CMK (cell line): ENCODE measurements around the gene AVPR2.

Experiments
- DNase-seq: peaks from one replicate; pipeline ENCODE4 v3.0.0-alpha.2; 2010; ENCODE audit warnings: low read depth

AVPR2 gene

DNA sequence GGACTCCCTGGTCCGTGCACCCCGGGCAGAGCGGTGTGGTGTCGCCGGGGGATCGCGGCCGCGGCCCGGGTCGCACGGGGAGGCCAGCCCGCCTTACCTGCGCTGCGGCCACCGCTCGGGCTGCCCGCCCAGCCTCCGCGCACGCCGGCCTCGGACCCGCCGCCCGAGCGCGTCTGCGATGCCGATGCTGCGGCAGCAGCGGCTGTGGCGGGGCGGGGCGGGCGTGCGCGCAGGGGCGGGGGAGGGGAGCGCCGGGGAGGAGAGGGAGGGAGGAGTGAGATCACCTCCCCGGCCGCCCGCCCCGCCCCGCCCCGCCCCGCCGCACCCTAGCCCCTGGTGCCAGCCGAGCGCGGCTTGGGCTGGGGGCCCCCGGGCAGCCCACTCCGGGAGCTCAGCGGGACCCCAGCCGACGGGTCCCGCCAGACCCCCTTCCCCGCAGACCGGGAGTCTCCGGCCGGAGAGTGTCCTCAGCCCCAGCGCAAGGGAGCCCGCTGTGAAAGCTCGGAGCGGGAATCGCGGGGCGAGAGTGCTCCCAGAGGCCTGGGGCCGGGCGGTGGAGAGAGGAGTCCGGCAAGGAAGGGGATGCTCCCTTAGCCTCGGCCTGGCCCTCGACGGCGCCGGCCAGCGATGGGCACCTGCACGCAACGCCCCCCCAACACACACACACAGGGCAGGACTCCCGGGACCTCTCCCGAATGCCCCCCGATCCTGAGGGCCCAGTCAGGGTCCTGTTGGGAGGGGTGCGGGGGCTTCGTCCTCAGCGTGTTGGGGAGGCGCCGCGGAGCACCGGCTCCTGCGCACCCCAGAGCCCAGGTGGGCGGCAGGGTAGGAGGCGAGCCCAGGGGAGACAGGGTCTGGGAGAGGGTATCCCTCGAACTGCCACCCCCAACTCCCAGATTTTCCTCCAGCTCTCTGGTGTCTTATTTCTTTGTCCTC is 18.2 kb upstream of the AVPR2 start, which contains the start of gene L1CAM:
TSS of gene L1CAM (minus strand) at position 206 of the 936 bp plus-strand sequence. CDS start 10,337 bp downstream, outside the sequence.
- DNase-seq, result no peak

DNA sequence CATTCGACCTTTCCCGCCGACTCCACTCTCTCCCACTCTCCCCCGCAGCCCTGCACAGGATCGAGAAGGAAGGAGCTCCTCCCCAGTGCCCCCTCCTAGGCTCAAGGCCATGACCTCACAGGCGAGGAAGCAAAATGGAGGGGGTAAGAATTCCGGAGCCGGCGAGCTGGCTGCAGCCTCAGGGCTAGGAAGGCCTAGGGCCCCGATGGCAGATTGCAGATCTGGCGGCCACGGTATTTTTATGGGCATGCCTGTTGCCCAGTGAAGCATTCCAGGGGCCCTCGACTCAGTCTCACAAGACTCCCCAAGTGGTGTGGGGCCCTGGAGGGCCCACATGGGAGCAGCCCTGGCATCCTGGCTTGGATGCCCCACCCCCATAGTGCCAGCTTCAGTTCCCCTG is 17.6 kb upstream of the AVPR2 start:
- no peak for DNase-seq

DNA sequence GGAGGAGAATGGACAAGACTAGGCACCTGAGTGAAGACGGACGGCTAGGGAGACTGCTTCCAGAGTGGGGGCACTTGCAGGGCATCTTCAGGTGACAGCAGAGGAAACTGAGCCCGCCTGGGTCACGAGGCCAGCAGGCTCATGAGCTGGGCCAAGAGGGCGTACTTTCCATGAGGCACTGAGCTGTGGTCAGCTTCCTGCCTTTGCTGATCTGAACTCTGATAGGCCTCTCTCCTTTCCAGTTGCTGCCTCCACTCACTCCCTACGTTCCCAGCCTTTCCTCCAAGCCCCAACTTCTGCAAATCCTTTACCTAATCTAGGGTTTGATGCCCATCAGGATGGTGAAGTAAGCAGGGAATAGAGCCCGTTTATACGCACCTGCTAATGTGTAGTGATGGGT is 17.1 kb upstream of the AVPR2 start:
- no peak for DNase-seq

DNA sequence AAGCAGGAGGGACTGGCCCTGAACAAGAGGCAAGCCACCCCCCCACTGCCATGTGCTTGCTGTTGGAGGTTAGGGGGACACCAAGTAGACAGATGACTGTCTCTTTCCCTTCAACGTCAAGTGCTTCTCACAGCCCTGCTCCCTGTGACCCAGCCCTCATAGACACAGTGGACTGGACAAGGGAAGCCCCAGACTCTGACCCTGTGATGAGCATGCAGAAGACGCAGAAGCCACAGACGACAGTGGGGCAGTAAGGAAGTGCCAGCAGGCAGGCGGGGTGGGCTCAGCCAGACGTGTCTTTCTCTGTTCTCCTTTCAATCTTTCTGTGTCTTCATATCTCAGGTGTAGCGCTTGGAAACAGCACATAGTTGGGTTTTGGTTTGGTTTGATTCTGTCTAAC is 16.1 kb upstream of the AVPR2 start:
- no peak for DNase-seq

DNA sequence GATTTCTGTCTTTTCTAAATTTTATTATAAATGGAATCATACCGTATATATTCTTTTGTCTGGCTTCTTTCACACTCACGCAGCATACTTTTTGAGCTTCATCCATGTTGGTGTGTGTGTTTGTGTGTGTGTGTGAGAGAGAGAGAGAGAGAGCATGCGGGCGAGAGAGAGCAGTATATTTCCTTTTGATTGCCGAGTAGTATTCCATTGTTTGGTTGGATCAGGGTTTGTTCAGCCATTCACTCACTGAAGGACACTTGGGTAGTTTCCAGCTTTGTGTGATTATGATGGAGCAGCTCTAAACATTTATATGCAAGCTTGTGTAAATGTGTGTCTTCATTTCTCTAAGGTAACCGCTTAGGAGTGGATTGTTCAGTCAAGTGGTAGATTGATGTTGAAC is 15.3 kb upstream of the AVPR2 start:
- DNase-seq, result no peak

DNA sequence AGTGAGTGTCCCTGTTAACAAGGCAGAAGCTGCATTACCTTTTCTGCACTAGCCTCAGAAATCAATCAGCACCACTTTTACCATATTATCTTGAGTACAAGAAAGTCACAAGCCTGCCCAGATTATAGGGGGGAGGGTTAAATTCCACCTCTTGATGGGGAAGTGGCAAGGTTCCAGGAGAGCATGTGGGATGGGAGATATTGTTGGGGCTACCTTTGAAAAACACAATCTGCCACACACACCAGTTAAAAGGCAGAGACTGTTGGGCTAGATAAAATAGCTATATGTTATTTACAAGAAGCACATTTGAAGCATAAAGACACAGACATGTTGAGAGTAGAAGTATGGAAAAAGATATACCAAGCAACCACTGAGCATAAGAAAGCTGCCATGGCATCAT is 6.6 kb upstream of the AVPR2 start:
- DNase-seq, result no peak

DNA sequence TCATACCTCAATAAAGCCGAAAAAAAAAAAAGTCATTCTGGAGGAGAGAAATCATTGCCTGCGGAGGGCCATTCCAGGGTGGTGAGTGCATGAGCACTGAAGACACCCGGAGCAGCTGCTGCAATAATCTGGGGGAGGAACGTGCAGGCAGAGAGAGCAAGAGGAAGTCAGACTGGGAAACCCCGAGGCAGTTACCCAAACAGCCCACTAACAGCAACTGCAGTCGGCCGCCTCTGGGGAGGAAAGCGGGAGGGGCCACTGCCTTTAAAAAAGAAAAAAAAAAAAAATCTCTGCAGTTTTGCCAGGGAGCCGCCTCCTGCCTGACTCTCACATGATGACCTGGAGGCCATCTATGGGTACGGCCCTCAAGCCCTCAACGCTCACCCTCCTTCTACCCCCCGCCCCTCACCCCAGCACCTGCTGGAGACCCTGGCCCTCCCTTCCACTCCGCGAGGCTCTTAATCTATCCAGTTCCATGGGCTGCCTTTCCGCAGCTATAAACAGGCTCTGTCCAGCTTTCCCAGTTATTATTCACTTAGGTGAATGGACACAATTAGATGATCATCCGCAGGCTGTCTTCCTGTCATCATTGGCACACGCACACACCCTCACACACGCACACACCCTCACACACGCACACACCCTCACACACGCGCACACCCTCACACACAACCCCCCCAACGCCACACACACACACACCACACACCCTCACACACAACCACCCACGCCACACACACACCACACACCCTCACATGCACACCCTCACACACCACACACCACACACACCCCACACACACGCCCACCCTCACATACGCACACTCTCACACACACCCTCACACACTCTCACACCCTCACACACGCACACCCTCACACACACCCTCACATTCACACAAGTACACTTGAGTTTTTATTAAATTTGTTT is 3.4 kb upstream of the AVPR2 start:
- DNase-seq, result no peak

DNA sequence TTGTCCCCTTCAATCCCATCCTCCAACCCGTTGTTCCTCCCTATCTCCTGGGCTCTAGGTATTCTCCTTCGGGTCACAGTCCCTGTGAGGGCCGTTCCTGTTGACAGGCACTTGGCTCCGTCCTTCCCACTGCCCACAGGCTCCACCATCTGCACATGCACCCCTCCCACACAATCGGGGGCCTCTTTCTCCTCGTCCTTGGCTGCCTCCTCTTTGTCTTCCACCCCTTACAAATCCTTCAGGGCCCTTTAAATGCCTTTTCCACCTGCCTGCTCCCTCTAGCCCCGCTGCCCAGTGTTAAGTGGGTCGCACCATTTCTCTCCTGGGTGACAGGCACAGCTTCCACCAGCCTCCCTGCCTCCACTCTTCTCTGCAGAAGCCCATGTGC is 2.7 kb upstream of the AVPR2 start:
- no peak for DNase-seq

DNA sequence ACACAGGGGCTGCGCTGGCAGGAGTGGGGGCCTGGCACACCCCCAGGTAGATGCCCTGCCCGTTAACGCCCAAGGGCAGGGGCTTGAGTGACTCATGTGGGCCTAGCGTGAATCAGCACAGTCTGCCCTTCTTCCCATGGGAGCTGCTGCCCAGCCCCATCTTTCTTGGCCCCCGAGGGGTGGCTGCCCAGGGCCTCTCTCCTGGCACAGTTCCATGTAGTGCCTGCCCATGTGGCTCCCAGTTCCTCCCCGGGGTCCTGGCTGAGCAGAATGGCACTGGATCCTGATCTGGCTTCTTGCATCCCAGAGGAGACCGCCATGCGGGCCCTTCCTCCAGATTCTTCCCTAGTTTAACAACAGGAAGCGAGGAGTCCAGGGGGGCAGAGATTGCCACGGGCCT is 2.1 kb upstream of the AVPR2 start:
- DNase-seq, result no peak

DNA sequence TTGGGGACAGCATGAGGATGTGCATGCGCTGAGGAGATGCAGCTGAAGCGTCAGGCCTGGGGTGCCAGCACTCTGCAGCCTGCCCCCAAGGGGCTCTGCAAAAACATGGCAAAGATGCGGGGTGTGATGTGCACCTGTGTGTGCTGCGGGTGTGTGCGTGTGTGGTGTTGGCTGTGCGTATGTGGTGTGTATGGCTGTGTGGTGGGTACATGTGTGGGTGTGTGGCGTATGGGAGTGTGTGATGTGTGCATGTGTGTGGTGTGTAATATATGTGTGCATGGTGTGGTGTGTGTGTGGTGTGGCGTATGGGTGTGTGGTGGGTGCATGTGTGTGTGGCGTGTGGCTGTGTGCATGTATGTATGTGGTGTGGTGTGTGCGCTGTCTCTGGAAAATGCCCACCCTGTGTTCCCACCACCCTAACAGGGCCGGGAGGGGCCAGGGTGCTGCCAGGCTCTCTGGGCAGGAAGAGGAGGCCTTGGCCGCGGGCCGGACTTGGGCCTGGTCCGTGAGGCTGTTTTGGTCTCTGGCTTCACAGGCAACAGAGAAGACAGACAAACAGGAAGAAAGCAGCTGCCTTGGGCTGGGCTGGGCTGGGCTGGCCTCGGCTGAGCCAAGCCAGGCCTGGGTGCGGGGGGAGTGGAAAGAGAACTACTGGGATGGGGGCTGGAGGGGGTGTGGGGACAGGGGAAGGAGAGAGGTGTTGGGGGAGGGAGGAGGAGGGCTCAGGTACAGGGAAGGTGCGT is 1.1 kb upstream of the AVPR2 start:
- no peak for DNase-seq

DNA sequence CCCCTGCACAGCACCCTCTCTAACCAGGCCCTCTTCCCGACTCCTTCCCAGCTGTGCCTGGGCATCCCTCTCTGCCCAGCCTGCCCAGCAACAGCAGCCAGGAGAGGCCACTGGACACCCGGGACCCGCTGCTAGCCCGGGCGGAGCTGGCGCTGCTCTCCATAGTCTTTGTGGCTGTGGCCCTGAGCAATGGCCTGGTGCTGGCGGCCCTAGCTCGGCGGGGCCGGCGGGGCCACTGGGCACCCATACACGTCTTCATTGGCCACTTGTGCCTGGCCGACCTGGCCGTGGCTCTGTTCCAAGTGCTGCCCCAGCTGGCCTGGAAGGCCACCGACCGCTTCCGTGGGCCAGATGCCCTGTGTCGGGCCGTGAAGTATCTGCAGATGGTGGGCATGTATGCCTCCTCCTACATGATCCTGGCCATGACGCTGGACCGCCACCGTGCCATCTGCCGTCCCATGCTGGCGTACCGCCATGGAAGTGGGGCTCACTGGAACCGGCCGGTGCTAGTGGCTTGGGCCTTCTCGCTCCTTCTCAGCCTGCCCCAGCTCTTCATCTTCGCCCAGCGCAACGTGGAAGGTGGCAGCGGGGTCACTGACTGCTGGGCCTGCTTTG is 1.1 kb downstream of the AVPR2 start:
- no peak for DNase-seq

DNA sequence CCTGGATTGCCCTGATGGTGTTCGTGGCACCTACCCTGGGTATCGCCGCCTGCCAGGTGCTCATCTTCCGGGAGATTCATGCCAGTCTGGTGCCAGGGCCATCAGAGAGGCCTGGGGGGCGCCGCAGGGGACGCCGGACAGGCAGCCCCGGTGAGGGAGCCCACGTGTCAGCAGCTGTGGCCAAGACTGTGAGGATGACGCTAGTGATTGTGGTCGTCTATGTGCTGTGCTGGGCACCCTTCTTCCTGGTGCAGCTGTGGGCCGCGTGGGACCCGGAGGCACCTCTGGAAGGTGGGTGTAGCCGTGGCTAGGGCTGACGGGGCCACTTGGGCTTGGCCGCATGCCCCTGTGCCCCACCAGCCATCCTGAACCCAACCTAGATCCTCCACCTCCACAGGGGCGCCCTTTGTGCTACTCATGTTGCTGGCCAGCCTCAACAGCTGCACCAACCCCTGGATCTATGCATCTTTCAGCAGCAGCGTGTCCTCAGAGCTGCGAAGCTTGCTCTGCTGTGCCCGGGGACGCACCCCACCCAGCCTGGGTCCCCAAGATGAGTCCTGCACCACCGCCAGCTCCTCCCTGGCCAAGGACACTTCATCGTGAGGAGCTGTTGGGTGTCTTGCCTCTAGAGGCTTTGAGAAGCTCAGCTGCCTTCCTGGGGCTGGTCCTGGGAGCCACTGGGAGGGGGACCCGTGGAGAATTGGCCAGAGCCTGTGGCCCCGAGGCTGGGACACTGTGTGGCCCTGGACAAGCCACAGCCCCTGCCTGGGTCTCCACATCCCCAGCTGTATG is 1.8 kb downstream of the AVPR2 start:
- no peak for DNase-seq

DNA sequence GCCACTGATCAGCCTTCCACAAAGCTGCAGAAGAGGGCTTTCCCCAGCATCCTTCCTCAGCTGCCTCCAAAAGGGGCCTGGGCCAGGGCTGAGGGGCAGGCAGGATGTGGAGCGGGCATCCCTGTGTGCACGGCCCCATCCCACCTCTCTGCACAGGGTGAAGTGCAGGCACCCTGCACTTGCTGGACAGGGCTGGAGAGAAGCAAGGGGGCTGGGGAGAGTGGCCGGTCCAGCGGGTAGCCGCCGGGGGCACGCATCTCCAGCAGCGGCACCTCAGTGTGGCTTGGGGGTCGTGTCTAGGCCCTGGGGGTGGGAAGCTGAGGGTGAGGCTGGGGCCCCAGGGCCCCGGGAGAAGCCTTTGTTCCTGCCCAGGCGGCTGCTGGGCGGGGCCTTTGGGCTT is 3.0 kb downstream of the AVPR2 start:
- no peak for DNase-seq

DNA sequence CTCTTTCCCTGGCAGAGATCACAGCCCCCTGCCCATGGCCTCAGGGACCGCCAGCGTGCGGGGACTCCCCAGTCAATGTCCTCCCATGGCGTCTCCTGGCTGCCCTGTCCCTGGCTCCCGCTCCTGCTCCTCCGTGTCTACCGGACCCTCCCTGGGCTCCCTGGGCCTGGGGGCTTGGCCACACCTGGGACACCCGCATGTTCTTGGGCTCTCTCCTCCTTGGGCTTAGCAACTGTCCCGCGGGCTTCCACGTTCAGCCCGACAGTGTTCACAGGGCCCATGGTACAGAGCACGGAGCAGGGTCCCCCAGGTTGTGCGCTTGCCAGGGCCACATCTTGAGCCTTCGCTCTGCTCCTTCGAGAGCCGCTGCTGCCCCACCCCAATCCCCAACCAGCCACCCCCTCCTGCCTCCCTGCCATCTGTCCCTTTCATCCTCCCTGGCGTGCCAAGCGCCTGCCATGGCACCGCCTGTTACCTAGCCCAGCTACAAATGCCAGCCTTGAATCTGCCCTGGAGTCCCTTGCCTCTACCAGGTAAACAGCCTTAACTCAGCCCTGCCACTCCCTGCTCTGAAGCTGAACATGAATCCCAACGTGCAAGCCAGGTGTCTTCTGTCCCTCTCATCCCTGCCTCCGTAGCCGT is 3.9 kb downstream of the AVPR2 start:
- DNase-seq, result no peak

DNA sequence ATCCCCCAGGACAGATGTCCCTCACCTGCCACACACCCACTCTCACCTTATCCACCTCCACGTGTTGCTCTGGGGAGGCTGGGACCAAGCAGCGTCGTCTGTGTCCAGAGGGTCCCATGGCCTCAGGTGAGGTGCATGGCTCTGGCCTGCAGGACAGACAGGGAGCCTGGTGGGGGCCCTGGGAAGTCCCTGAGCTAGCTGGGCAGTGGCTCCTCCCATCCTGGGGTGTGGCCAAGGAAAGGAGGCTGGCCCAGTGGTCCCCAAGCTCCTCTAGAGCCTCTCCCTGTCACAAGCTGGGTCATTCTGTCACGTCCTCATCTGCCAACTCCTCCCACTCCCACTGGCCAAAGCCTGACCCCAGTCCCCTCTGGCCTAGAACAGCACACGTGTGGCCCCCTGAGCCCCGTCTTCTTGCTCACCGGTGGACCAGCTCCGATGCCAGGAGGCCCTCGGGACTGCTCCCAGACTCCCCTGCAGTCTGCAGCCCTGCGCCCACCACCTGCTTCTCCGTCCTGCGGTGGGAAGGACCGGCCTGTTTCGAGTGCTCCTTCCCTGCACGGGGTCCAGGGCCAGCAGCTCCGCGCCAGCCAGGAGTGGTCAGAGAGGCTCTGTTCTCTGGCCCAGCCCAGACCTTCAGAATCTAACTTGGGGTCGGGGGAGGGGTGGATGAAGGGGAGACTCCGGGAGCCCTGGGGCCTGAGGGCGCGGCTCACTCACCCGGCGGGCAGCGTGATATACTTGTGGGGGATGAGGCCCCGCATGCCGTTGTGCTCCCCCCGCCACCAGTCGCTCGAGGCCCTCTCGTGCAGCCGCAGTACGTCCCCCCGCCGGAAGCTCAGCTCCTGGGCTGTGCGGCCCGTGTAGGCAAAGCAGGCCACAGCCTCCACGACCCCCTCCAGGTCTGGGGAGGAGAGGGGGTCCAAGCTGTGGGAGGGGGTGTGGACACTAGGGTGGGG is 4.8 kb downstream of the AVPR2 start:
- DNase-seq, result no peak

DNA sequence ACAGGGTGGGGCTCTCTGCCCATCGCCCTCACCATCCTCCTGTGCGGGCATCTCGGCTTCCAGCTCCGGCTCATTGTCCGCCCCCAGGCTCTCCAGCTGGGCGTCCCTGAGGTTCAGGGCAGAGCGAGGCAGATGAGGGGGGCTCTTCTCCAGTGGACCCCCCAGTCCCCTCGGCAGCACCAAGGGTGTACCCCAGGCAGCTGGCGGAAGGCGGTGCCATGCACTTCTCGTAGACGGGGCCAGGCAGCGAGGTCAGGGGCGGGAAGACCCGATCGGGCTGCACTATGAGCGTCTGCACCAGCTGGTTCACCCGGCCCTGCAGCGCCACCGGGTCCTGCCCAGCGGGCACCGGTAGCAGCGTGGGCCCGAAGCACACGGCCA is 5.5 kb downstream of the AVPR2 start:
- no peak for DNase-seq

DNA sequence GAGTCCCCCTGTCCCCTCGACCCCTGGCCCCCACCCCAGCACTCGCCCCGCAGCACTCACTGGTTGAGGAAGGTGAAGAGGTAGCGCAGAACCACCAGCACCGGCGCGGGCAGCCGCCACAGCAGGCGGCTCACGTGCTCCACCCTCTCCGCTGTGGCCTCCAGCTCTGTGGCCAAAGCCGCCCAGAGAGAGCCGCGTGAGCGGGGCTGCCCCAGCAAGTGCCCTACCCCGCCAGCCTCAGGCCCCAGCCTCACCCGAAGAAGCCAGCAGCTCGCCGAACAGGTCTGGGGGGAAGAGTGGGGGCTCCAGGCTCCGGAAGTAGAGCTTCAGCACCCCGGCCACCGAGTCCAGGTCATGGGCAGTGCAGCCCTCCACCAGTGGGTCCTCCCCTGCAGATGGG is 6.0 kb downstream of the AVPR2 start:
- no peak for DNase-seq

DNA sequence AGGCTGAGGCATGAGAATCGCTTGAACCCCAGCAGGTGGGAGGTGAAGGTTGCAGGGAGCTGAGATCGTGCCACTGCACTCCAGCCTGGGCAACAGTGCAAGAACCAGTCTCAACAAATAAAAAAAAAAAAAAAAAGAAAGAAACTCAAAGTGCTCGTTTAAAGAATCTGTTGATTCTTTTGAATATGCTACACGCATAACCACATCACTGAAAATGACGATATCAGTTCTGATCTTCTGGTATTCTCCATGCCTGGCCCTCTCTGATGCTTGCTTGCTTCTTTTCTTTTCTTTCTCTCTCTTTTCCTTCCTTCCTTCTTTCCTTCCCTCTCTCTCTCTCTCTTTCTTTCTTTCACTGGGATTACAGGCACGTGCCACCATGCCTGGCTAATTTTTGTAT is 7.3 kb downstream of the AVPR2 start:
- no peak for DNase-seq

DNA sequence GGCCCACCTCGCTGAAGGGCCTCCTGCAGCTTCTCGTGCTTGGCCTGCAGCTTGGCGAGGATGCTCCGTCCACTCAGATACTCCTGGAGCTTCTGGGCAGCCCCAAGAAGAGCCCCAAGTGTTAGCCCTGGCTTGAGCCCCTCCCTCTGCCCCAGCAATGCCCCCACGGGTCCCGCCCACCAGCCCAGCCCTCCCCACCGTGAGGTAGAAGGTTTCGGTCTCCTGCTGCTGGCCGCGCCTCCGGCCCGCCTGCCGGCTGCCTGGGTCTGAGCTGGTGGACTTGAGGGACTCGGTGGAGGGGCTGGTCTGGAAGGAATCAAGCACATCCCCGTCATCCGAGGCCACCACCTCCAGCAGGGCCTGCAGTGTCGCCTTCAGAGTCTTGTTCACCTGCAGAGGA is 8.7 kb downstream of the AVPR2 start:
- no peak for DNase-seq
